ENCODE results near the gene PELO. TPM values are rescaled to one million over a fixed set of nuclear protein-coding genes. Genes with fewer than 3 reads are reported as not detected.
A peak's percentile ranks its signal among the peaks of the same experiment; 100 is the strongest.

PELO gene
- total and polyA plus RNA-seq, 2 donors (not counting 3 experiments of a cell fraction or from before 2014, with no cell fraction given): 8.6 to 13.2 TPM

DNA sequence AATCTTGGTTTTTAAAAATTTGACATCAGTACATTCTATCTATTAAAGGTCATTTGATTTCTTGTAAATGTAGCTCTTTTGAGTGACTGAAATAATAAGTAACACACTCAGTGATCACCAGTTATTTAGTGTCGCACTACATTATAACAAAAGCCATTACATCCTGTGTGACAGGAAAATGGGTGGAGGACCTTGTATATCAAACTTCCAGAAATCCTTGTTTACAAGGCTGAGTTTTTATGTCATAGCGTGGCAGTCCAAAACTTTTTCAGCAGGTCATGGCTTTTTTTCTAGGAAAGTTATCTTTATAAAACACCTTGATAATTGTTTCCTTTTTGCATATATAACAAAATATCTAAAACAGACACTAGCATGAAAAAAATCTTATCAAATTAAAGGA, 14.4 kb upstream of the PELO start:
- peak; percentile 17 for DNase-seq (ENCODE audit: low read depth, low spot score)
- intact Hi-C loops (cut with micrococcal nuclease): loop anchor here (2.0 kb wide), 1 partner anchor 31 kb away; no protein-coding TSS in a partner anchor
- H3K27ac ChIP-seq (ENCODE audit: insufficient read depth, low read depth, low read length): no peak overlapping the region
- no peak overlapping the region for H3K9ac ChIP-seq (replicated peaks; ENCODE audit: extremely low read depth, insufficient read depth, low read length)
- dilution Hi-C loops (cut with MboI; ENCODE audit: extremely low pct_ligation_motif_present, low sequenced_read_pairs): no loop called here
- H3K4me1 ChIP-seq (ENCODE audit: control insufficient read depth, extremely low read depth, insufficient read depth, low read length): no peaks in the 10 kb centered on the region
- FAIRE-seq: no peak
- TF ChIP-seq FOS (IDR thresholded peaks at IDR 0.05; ENCODE audit: borderline replicate concordance, insufficient read depth, low read length): no peak
- no peak for TF ChIP-seq CTCF (IDR thresholded peaks at IDR 0.05; ENCODE audit: extremely low read depth in 1 of 2, insufficient read depth in 1 of 2, low read depth in 1 of 2, low read length in 2 of 2)
- TF ChIP-seq GATA2 (IDR thresholded peaks at IDR 0.05; ENCODE audit: insufficient read depth, insufficient read length, low read depth, low read length): no peak
- TF ChIP-seq POLR2AphosphoS5 (IDR thresholded peaks at IDR 0.05; ENCODE audit: insufficient read depth, low read depth, low read length): no peak
- H3K9me3 ChIP-seq (replicated peaks; ENCODE audit: control insufficient read depth, insufficient read depth, low read length): no peaks in the 10 kb centered on the region
- ChIA-PET POLR2A (no interaction called here), CTCF (interaction anchor here (0.9 to 1.0 kb wide), 2 partner anchors 80 to 82 kb away, joined by 3 read pairs; no protein-coding TSS in a partner anchor)
- no peaks in the 10 kb centered on the region for H3K36me3 ChIP-seq (ENCODE audit: control insufficient read depth in 2 of 2, extremely low read depth in 1 of 2, insufficient read depth in 2 of 2, low read length in 2 of 2)
- H3K27me3 ChIP-seq (ENCODE audit: control insufficient read depth in 2 of 2, insufficient read depth in 2 of 2, low read length in 2 of 2): no peaks in the 10 kb centered on the region
- H3K4me2 ChIP-seq (ENCODE audit: insufficient read depth, low read length): no peak overlapping the region
- H3K4me3 ChIP-seq (replicated peaks in 1 of 3; ENCODE audit: insufficient read depth in 1 of 3, low read depth in 1 of 3, low read length in 3 of 3): no peak overlapping the region
- no peaks in the 10 kb centered on the region for H3K9me1 ChIP-seq (replicated peaks; ENCODE audit: control insufficient read depth, extremely low read depth, insufficient read depth, low read length)
- no TSS peak for BruUV-seq (replicated peaks)
- H3K79me2 ChIP-seq (ENCODE audit: control insufficient read depth, insufficient read depth, low read length): no peaks in the 10 kb centered on the region
- no peak overlapping the region for H2AFZ ChIP-seq (ENCODE audit: low read depth, low read length)
- H4K20me1 ChIP-seq (replicated peaks; ENCODE audit: control insufficient read depth, extremely low read depth, insufficient read depth, low read length): no peaks in the 10 kb centered on the region

- Histone ChIP-seq H3K4me2 (ENCODE audit: insufficient read depth, low read length) (no peak overlapping the region), H3K9ac (replicated peaks; ENCODE audit: extremely low read depth, insufficient read depth, low read length) (no peak overlapping the region), H3K27me3 (ENCODE audit: control insufficient read depth in 2 of 2, insufficient read depth in 2 of 2, low read length in 2 of 2) (no peaks in the 10 kb centered on the region), H3K9me3 (replicated peaks; ENCODE audit: control insufficient read depth, insufficient read depth, low read length) (no peaks in the 10 kb centered on the region), H3K4me1 (ENCODE audit: control insufficient read depth, extremely low read depth, insufficient read depth, low read length) (no peaks in the 10 kb centered on the region), H3K79me2 (ENCODE audit: control insufficient read depth, insufficient read depth, low read length) (no peaks in the 10 kb centered on the region), H2AFZ (ENCODE audit: low read depth, low read length) (no peak overlapping the region), H3K36me3 (ENCODE audit: control insufficient read depth in 2 of 2, extremely low read depth in 1 of 2, insufficient read depth in 2 of 2, low read length in 2 of 2) (no peaks in the 10 kb centered on the region), H3K9me1 (replicated peaks; ENCODE audit: control insufficient read depth, extremely low read depth, insufficient read depth, low read length) (no peaks in the 10 kb centered on the region), H3K27ac (ENCODE audit: insufficient read depth, low read depth, low read length) (no peak overlapping the region), H3K4me3 (replicated peaks in 1 of 3; ENCODE audit: insufficient read depth in 1 of 3, low read depth in 1 of 3, low read length in 3 of 3) (no peak overlapping the region), H4K20me1 (replicated peaks; ENCODE audit: control insufficient read depth, extremely low read depth, insufficient read depth, low read length) (no peaks in the 10 kb centered on the region)
- DNase-seq (ENCODE audit: low read depth, low spot score): peak; percentile 3
- CTCF ChIA-PET: interaction anchor here (1.0 to 1.2 kb wide), 2 partner anchors 20 to 83 kb away, joined by 3 read pairs; no protein-coding TSS in a partner anchor
- dilution Hi-C loops (cut with MboI; ENCODE audit: extremely low pct_ligation_motif_present, low sequenced_read_pairs): no loop called here
- no peak for FAIRE-seq
- POLR2A ChIA-PET: no interaction called here
- BruUV-seq (replicated peaks): no TSS peak
- TF ChIP-seq MAX (IDR thresholded peaks at IDR 0.05; ENCODE audit: insufficient read depth, insufficient read length) (no peak), POLR2AphosphoS5 (IDR thresholded peaks at IDR 0.05; ENCODE audit: insufficient read depth, low read depth, low read length) (no peak), POLR2A (IDR thresholded peaks at IDR 0.05; ENCODE audit: low read depth, low read length) (no peak), JUN (IDR thresholded peaks at IDR 0.05; ENCODE audit: borderline replicate concordance, insufficient read depth, insufficient read length, low read depth) (no peak), EZH2 (IDR thresholded peaks at IDR 0.05; ENCODE audit: borderline replicate concordance, low read depth, low read length, severe bottlenecking) (no peak), GATA2 (IDR thresholded peaks at IDR 0.05; ENCODE audit: insufficient read depth, insufficient read length, low read depth, low read length) (no peak), FOS (IDR thresholded peaks at IDR 0.05; ENCODE audit: borderline replicate concordance, insufficient read depth, low read length) (no peak), MYC (IDR thresholded peaks at IDR 0.05; ENCODE audit: low read depth, low read length) (no peak), CTCF (IDR thresholded peaks at IDR 0.05; ENCODE audit: extremely low read depth in 1 of 2, insufficient read depth in 1 of 2, low read depth in 1 of 2, low read length in 2 of 2) (no peak)
- intact Hi-C loops (cut with micrococcal nuclease): no loop called here
Measured at GRCh38 chr5:52774005-52774410, 13.7 kb upstream of the PELO start.

Measured in endothelial cell of umbilical vein (primary cell).